Measurements from ENCODE around the gene R3HDM1. TPM values are rescaled to one million over a fixed set of nuclear protein-coding genes. Genes with fewer than 3 reads are reported as not detected.

Gene R3HDM1
- total RNA-seq, 4 donors from 2014 or later: 18.2 to 42.4 (median 28.5) TPM

- no peak for DNase-seq (ENCODE audit: low spot score in 2 of 2)
- TF ChIP-seq CTCF (IDR thresholded peaks at IDR 0.05): no peak
- no peak for TF ChIP-seq EP300 (IDR thresholded peaks at IDR 0.05)
- no peak for TF ChIP-seq POLR2A (IDR thresholded peaks at IDR 0.05)
- Histone ChIP-seq H3K9me3 (no peaks in the 10 kb centered on the region), H3K36me3 (peaks cover 0 to 8% (median 0%) of the 10 kb centered on the region in 3 donors), H3K4me1 (peaks cover 0 to 41% (median 17%) of the 10 kb centered on the region in 4 donors), H3K4me3 (no peak overlapping the region), H3K27me3 (no peaks in the 10 kb centered on the region), H3K27ac (peak overlapping the region in 1 of 4 donors; percentile 11)
- WGBS, 2 donors: 84 to 85% methylated on average over 1 of the region's 1 CpG
Observed at GRCh38 chr2:135743860-135744259, 212.6 kb downstream of the R3HDM1 start.

GRCh38 chr2:135744760-135745314, 213.6 kb downstream of the R3HDM1 start:
- Histone ChIP-seq H3K4me1 (peaks cover 0 to 41% (median 17%) of the 10 kb centered on the region in 4 donors), H3K9me3 (no peaks in the 10 kb centered on the region), H3K36me3 (peaks cover 0 to 18% (median 0%) of the 10 kb centered on the region in 3 donors), H3K4me3 (no peak overlapping the region), H3K27ac (no peak overlapping the region), H3K27me3 (no peaks in the 10 kb centered on the region)
- 80 to 88% methylated on average over 5 of the region's 5 CpGs for whole genome bisulfite sequencing, 2 donors
- TF ChIP-seq POLR2A (IDR thresholded peaks at IDR 0.05): no peak
- TF ChIP-seq EP300 (IDR thresholded peaks at IDR 0.05): no peak
- no peak for TF ChIP-seq CTCF (IDR thresholded peaks at IDR 0.05)
- DNase-seq (ENCODE audit: low spot score in 2 of 2): no peak

- Histone ChIP-seq H3K9me3 (no peaks in the 10 kb centered on the region), H3K4me1 (peaks cover 0 to 41% (median 17%) of the 10 kb centered on the region in 4 donors), H3K36me3 (peaks cover 0 to 22% (median 0%) of the 10 kb centered on the region in 3 donors), H3K4me3 (no peak overlapping the region), H3K27me3 (no peaks in the 10 kb centered on the region), H3K27ac (no peak overlapping the region)
- no peak for TF ChIP-seq CTCF (IDR thresholded peaks at IDR 0.05)
- TF ChIP-seq POLR2A (IDR thresholded peaks at IDR 0.05): no peak
- TF ChIP-seq EP300 (IDR thresholded peaks at IDR 0.05): no peak
- WGBS, 2 donors: 71% methylated on average over 4 of the region's 4 CpGs
- DNase-seq (ENCODE audit: low spot score in 2 of 2): no peak
Observed at GRCh38 chr2:135745545-135745944, 214.3 kb downstream of the R3HDM1 start.

GRCh38 chr2:135755573-135755972, 224.3 kb downstream of the R3HDM1 start:
- H3K4me1 ChIP-seq: no peaks in the 10 kb centered on the region
- 97 to 98% methylated on average over 2 of the region's 2 CpGs for WGBS, 2 donors
- peaks cover 10 to 90% (median 33%) of the 10 kb centered on the region in 3 donors for H3K36me3 ChIP-seq
- TF ChIP-seq POLR2A (IDR thresholded peaks at IDR 0.05) (no peak), EP300 (IDR thresholded peaks at IDR 0.05) (no peak), CTCF (IDR thresholded peaks at IDR 0.05) (no peak)
- peaks cover 0 to 21% (median 2%) of the 10 kb centered on the region in 4 donors for H3K9me3 ChIP-seq
- no peak for DNase-seq (ENCODE audit: low spot score in 2 of 2)
- H3K27ac ChIP-seq: no peak overlapping the region
- H3K4me3 ChIP-seq: no peak overlapping the region
- H3K27me3 ChIP-seq: no peaks in the 10 kb centered on the region

GRCh38 chr2:135756692-135757091, 225.4 kb downstream of the R3HDM1 start:
- peaks cover 10 to 95% (median 39%) of the 10 kb centered on the region in 3 donors for H3K36me3 ChIP-seq
- TF ChIP-seq POLR2A (IDR thresholded peaks at IDR 0.05) (no peak), EP300 (IDR thresholded peaks at IDR 0.05) (no peak), CTCF (IDR thresholded peaks at IDR 0.05) (no peak)
- WGBS, 2 donors: 100% methylated on average over 1 of the region's 1 CpG

More at GRCh38 chr2:135756692-135757091, 225.4 kb downstream of the R3HDM1 start:
- H3K4me3 ChIP-seq: no peak overlapping the region
- peaks cover 0 to 21% (median 2%) of the 10 kb centered on the region in 4 donors for H3K9me3 ChIP-seq
- H3K4me1 ChIP-seq: no peaks in the 10 kb centered on the region
- no peak overlapping the region for H3K27ac ChIP-seq
- H3K27me3 ChIP-seq: no peaks in the 10 kb centered on the region
- no peak for DNase-seq (ENCODE audit: low spot score in 2 of 2)
